Upper lobe of right lung (tissue), 1 donor: Measurements from ENCODE around the gene TSTD2. TPM values are rescaled to one million over a fixed set of nuclear protein-coding genes. Genes with fewer than 3 reads are reported as not detected.

Source experiments
- ATAC-seq: fragments of 200-7000 bp; cut with Tn5 transposase; one replicate; pipeline ENCODE4 v1.9.1; 2020; ENCODE audit warnings: mild to moderate bottlenecking, moderate library complexity
- DNase-seq: peaks from one replicate; pipeline ENCODE4 v3.0.0-alpha.2; 2020
- H3K27ac ChIP-seq: fragments of 200-600 bp; one replicate; pipeline ENCODE4 v1.8.0; 2022
- H3K27me3 ChIP-seq: fragments of 200-600 bp; one replicate; pipeline ENCODE4 v1.8.0; 2022; ENCODE audit warnings: mild to moderate bottlenecking
- H3K36me3 ChIP-seq: fragments of 200-600 bp; one replicate; pipeline ENCODE4 v1.8.0; 2022
- H3K4me1 ChIP-seq: fragments of 200-600 bp; one replicate; pipeline ENCODE4 v1.8.0; 2022
- H3K4me3 ChIP-seq: fragments of 200-600 bp; one replicate; pipeline ENCODE4 v1.8.0; 2022; ENCODE audit warnings: mild to moderate bottlenecking
- H3K9me3 ChIP-seq: fragments of 200-600 bp; one replicate; pipeline ENCODE4 v1.8.0; 2022
- intact Hi-C: fragments of 100-400 bp; cut with DNase I; formaldehyde crosslinking; loops from one replicate; pipeline ENCODE4 v1.11.0; 2022
- total RNA-seq: library from RNA; stranded (reverse); fragmentation: NEBNext Ultra II Directional; extraction: Animal tissue kit (Norgen Biotek cat#: 25700); gene quantifications from one replicate; pipeline ENCODE4 v1.2.1, GENCODE V29; 2021
- TF ChIP-seq, protein P1 (sequence below): fragments of 200-600 bp; IDR thresholded peaks from one replicate; pipeline ENCODE4 v1.8.0; 2022; ENCODE audit warnings: antibody characterized with exemption
- donor health status: DM: no; HTN: yes; CAD: no; lungs with severe emphysema.

TSTD2 gene
- total RNA-seq, 1 donor from 2014 or later = 20.0 TPM

DNA sequence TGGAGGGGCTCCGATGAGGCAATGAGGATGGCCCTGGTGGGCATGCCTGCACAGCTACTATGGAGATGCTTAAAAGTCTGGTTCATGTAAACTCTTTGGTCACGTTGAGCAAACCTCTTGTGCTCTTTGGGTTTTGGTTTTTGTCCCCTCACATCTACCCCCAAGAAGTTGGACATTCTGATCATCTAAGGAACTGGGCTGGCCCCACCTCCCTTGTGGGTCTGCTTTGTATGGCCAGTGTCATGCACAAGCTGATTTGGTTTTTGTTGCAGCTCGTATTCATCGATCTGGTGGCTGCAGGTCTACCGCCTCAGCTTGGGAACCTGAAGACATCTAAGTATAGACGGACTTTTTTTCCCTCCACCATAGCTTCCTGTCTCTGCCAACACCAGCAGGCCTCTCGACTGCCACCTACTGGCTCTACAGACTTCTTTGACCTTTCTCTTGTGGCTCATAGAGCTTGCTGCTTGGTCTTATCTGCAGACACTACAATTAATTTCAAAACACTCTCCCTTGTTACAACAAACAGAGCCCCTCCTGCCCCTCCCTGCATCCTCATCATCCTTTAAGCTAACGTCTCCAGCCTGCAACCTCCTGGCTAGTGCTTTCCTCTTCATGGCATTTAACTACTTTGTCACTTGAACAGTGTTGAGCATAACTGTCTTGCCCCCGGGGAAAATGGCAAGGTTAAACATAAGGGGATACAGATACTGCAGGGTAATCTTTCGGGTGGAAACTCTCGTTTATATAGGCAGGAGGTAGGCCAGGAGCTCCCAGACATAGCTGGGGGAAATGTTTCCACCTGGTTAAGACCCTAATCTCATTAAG lies 34.5 kb downstream of the TSTD2 start:
- ATAC-seq = peak; percentile 93
- DNase-seq = no peak
- H3K27me3 ChIP-seq = no peaks in the 10 kb centered on the region
- peaks cover 44% of the 10 kb centered on the region for H3K36me3 ChIP-seq
- H3K9me3 ChIP-seq = no peaks in the 10 kb centered on the region
- TF ChIP-seq, protein P1, sequence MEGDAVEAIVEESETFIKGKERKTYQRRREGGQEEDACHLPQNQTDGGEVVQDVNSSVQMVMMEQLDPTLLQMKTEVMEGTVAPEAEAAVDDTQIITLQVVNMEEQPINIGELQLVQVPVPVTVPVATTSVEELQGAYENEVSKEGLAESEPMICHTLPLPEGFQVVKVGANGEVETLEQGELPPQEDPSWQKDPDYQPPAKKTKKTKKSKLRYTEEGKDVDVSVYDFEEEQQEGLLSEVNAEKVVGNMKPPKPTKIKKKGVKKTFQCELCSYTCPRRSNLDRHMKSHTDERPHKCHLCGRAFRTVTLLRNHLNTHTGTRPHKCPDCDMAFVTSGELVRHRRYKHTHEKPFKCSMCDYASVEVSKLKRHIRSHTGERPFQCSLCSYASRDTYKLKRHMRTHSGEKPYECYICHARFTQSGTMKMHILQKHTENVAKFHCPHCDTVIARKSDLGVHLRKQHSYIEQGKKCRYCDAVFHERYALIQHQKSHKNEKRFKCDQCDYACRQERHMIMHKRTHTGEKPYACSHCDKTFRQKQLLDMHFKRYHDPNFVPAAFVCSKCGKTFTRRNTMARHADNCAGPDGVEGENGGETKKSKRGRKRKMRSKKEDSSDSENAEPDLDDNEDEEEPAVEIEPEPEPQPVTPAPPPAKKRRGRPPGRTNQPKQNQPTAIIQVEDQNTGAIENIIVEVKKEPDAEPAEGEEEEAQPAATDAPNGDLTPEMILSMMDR = peak; percentile 86
- no peak overlapping the region for H3K4me3 ChIP-seq
- no peak overlapping the region for H3K27ac ChIP-seq
- intact Hi-C loops = loop anchor here (5.0 kb wide), 1 partner anchor 131 kb away; no protein-coding TSS in a partner anchor
- H3K4me1 ChIP-seq = peaks cover 6% of the 10 kb centered on the region

DNA sequence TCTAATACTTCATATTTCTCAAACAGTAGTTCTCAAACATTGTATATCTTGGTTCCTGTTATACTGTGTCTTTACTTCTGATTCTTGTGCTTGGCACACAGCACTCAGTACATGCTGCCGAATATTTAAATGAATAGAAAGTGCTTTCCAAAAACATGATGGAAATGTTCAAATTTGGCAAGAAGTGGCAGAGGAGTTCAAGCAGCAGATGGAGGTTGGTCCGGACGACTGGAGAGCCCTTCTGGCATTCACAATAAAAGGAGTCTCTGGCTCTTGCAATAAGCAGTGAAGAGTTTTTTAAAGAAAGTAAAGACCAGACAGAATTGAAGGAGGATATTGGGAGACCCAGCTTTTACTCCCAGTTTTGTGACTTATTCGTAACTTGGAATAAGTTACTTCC lies 36.3 kb downstream of the TSTD2 start:
- no peaks in the 10 kb centered on the region for H3K9me3 ChIP-seq
- peaks cover 6% of the 10 kb centered on the region for H3K4me1 ChIP-seq
- no peaks in the 10 kb centered on the region for H3K27me3 ChIP-seq
- H3K4me3 ChIP-seq = no peak overlapping the region
- H3K27ac ChIP-seq = no peak overlapping the region
- ATAC-seq = no peak
- TF ChIP-seq, protein P1 = no peak
- peaks cover 27% of the 10 kb centered on the region for H3K36me3 ChIP-seq
- intact Hi-C loops = loop anchor here (5.0 kb wide), 1 partner anchor 130 kb away; no protein-coding TSS in a partner anchor
- no peak for DNase-seq

- intact Hi-C loops = no loop called here
- Histone ChIP-seq H3K4me3 (no peak overlapping the region), H3K27me3 (no peaks in the 10 kb centered on the region), H3K27ac (no peak overlapping the region), H3K36me3 (peaks cover 3% of the 10 kb centered on the region), H3K4me1 (peaks cover 6% of the 10 kb centered on the region), H3K9me3 (no peaks in the 10 kb centered on the region)
- TF ChIP-seq, protein P1 = no peak
- no peak for DNase-seq
- peak; percentile 21 for ATAC-seq
Observed at GRCh38 chr9:97594381-97594921, 38.7 kb downstream of the TSTD2 start.

- H3K4me3 ChIP-seq = no peak overlapping the region
- no peak for DNase-seq
- TF ChIP-seq, protein P1 = no peak
- intact Hi-C loops = no loop called here
- H3K27ac ChIP-seq = no peak overlapping the region
- H3K27me3 ChIP-seq = no peaks in the 10 kb centered on the region
- no peak for ATAC-seq
- no peaks in the 10 kb centered on the region for H3K9me3 ChIP-seq
- no peaks in the 10 kb centered on the region for H3K36me3 ChIP-seq
- H3K4me1 ChIP-seq = peaks cover 5% of the 10 kb centered on the region
Observed at GRCh38 chr9:97593960-97594359, 39.2 kb downstream of the TSTD2 start.

GRCh38 chr9:97592126-97592525 lies 41.0 kb downstream of the TSTD2 start:
- Histone ChIP-seq H3K9me3 (no peaks in the 10 kb centered on the region), H3K27me3 (no peaks in the 10 kb centered on the region), H3K4me3 (no peak overlapping the region), H3K4me1 (no peaks in the 10 kb centered on the region), H3K36me3 (no peaks in the 10 kb centered on the region), H3K27ac (no peak overlapping the region)
- intact Hi-C loops = no loop called here
- TF ChIP-seq, protein P1 = no peak
- DNase-seq = no peak
- ATAC-seq = no peak
